Astrocyte of the spinal cord (primary cell): Measurements from ENCODE around the gene DNAJC2.

Experiments used
- DNase-seq: peaks from one replicate; pipeline ENCODE4 v3.0.0; 2011; ENCODE audit warnings: low read depth, low spot score
- H3K4me3 ChIP-seq: 2 replicates; pipeline ENCODE4 v1.5.1; 2011; ENCODE audit warnings: low read depth, mild to moderate bottlenecking, low read length, moderate library complexity
- in situ Hi-C: cut with HindIII; loops from 2 replicates; pipeline ENCODE4 v1.10.0; 2017; ENCODE audit warnings: low sequenced_read_pairs
- TF ChIP-seq, protein P1 (sequence below): IDR thresholded peaks from 2 replicates; pipeline ENCODE4 v1.5.1; 2012; ENCODE audit warnings: low read depth, mild to moderate bottlenecking, low read length, inconsistent platforms

Gene DNAJC2

DNA sequence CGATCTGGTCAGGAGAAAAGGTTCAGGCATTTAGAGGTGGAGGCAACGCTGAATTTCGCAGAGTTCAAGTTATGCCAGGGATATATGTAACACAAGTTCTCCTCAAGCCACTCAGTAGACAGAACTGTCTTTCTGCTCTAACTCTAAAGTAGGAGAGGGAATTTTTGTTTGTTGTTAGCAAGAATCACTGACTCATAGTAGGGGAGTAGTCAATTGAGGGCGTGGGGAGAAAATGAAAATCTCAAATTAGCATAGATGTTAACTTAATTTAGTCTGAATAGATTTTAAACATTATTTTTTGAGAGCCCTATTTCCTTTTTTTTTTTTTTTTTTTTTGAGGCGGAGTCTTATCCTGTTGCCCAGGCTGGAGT, 37.5 kb upstream of the DNAJC2 start:
- DNase-seq, result no peak
- TF ChIP-seq, protein P1, sequence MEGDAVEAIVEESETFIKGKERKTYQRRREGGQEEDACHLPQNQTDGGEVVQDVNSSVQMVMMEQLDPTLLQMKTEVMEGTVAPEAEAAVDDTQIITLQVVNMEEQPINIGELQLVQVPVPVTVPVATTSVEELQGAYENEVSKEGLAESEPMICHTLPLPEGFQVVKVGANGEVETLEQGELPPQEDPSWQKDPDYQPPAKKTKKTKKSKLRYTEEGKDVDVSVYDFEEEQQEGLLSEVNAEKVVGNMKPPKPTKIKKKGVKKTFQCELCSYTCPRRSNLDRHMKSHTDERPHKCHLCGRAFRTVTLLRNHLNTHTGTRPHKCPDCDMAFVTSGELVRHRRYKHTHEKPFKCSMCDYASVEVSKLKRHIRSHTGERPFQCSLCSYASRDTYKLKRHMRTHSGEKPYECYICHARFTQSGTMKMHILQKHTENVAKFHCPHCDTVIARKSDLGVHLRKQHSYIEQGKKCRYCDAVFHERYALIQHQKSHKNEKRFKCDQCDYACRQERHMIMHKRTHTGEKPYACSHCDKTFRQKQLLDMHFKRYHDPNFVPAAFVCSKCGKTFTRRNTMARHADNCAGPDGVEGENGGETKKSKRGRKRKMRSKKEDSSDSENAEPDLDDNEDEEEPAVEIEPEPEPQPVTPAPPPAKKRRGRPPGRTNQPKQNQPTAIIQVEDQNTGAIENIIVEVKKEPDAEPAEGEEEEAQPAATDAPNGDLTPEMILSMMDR, result no peak
- in situ Hi-C loops, result no loop called here
- no peak overlapping the region for H3K4me3 ChIP-seq

DNA sequence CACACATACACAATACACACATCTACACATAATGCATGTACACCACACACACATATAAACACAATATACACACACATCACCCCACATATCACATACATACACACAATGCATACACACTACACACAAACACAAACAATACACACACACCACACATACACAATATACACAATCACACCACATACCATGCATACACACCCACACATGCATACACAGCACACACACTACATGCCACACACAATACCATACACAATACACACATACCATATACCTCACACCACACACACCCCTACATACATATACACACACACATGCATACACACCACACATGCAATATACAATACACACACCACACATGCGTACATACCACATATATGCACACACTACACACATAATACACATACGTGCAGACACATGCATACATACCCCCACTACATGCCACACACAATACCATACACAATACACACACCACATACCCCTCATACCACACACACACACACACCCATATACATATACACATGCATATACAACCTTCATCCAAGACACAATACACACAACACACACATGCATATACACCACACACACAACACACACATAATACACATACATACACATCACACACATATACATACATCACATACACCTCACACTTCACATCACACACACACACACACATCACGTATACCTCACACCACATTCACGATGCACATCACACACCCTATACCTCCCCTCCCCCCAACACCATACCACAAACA, 36.9 kb upstream of the DNAJC2 start:
- TF ChIP-seq, protein P1, result no peak
- no peak overlapping the region for H3K4me3 ChIP-seq
- in situ Hi-C loops, result no loop called here
- DNase-seq, result no peak

DNA sequence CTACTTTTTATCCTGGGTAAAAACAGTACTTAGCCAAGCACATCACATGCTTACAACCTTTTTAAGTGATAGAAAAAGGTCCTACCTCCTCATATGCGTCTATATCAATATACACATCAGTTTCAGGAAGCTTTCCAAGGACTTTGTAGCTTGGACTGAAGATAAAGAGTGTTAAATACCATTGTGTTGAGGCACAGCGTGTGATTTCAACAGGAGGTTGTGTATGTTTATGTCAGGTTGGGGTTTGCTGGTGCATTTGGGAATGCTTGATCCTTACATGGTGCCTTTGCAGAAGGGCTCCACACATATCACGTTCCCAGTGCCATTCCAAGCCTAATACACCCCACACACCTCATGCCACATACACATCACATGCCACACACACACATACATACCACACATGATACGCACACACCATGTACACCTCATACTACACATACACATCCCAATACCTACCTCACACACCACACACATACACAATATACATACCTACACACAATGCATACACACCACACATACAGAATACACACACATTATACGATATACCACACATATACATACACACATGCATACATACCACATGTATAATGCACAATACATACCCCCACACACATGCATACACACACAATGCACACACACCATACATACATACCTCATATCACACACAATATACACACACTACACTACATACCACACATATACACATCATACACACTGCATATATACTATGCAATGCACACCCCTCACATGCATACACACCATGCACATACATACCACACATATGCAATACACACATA, 36.0 kb upstream of the DNAJC2 start:
- no peak overlapping the region for H3K4me3 ChIP-seq
- TF ChIP-seq, protein P1, result no peak
- in situ Hi-C loops, result no loop called here

DNA sequence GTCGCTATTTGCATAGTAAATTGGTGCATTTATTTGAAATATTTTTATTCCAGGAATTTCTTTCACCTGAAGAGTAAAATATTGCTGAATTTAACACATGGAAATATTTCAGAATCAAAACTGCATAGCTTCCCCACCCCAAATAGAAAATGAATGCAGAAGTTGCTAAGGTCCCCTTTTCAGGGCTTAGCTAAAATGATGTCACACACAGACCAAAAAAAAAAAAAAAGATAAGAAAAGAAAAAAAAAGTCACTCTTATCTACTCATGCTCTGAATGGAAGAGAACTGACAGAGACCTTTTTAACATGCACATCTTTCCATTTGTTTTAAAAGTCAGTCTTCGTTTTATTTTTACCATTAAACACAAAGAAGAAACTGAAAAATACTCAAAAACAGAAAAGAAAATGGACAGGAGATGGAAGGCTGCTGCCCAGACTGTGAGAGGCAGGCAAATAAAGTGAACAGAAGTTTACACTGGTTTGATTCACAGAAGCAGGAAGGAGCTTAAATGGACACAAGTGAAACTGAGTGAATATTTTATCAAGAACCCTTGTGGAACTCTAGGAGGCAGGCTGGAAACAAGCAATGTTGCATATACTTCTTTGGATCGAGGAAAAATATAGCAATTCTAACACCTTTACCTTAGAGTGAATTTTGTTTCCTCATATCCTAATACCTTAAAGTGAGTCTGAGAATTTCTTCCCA, 34.9 kb upstream of the DNAJC2 start:
- in situ Hi-C loops, result no loop called here

More for the DNA sequence above, 36.0 kb upstream of the DNAJC2 start:
- no peak for DNase-seq

DNA sequence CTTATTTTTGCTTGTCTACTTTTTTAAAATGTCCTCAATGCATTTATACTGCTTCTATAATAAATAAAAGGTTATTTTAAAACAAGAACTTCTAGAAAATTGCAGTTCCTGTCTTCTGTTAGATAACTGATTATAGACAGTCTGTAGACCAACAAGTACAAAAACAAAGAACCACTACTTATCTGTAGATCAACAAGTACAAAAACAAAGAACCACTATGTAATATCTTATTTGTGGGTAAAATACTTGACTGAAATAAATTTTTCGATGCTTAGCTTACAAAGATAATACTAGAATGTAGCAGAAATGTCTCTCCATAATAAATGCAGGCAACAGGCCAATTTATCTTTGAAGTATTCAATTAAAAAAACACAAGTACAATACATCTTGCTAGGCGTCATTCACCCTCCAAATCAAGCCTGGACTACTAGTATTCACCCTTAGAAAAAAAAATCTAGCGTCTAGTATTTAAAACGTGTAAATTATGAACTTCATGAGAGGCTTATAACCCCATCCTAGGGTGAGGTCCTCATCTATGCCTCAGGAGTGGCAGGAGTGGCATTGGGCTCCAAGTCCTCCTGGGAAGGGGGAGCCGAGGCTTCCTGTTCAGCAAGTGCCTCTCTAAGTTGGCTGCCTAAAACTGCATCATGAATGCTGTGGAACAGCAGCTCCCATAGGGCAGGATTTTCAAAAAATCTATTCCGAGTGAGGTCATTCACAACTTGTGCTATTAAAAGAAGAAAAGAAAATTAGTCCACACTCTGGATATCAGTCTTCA, 29.5 kb upstream of the DNAJC2 start:
- no peak overlapping the region for H3K4me3 ChIP-seq
- TF ChIP-seq, protein P1, result no peak
- in situ Hi-C loops, result no loop called here
- DNase-seq, result no peak

More for the DNA sequence above, 34.9 kb upstream of the DNAJC2 start:
- TF ChIP-seq, protein P1, result no peak
- H3K4me3 ChIP-seq, result no peak overlapping the region
- DNase-seq, result no peak

DNA sequence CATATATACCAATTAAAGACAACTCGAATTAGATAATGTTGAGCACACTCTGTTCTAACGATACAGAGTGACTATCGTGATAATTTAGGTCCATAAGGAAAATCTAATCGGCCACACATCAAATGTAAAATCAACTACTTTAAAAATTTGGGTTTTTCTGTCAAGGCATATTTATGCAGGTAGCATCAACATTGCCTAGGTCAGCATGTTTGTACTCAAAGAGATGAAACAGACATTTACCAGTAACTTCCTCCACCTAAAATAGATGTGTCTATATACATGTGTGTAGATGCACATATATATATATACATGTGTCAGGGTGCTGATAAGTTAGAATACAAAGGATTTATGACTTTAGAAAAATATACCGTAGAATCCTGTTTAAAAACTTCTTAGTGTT, 24.9 kb upstream of the DNAJC2 start:
- DNase-seq, result no peak
- no peak overlapping the region for H3K4me3 ChIP-seq
- TF ChIP-seq, protein P1, result no peak
- in situ Hi-C loops, result no loop called here
